Measurements from ENCODE around the gene IGLON5. TPM values are rescaled to one million over a fixed set of nuclear protein-coding genes. Genes with fewer than 3 reads are reported as not detected.
A peak's percentile ranks its signal among the peaks of the same experiment; 100 is the strongest.

The IGLON5 gene
- 44.8 and 44.9 TPM in 2 replicates for total RNA-seq
- long read RNA-seq = 0 reads

DNA sequence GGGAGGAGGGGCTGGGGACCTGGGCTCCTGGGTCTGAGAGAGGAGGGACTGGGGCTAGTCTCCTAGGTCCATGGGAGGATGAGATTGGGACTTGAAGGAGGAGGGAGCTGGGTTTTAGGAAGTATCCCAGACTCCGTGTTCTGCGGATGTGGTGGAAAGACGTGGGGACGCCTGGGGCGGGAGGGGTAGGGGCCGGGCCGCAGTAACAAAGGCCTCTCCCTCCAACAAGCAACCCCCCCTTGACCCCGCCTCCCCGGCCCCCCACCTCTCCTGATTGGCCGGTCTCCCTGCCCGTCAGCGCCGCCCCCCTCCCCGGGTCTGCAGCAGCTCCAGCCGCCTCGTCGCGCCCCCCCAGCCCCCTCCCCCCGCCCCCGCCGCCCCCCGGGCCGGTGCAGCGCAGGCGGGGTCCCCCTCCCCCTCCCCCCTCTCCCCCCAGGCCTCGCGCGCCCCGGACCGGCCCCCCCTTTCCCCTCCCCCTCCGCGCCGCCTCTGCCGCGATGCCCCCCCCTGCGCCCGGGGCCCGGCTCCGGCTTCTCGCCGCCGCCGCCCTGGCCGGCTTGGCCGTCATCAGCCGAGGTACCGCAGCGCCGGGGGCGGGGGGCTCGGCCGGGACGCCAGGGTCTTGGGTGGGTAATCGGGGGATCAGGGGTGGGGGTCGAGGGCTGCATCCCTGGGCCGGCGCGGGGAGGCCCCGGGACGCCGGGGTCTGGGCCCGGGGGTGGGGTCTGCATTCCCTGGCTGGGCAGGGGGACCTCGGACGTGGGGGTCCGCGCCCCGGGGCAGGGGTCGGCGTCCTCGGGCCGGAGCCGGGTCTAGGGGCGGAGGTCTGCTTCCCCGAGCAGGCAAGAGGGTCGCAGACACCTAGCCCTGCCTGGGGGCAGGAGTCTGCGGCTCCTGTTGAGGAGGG, at the start of gene IGLON5:
TSS of gene IGLON5 (plus strand) at position 294 of the 907 bp plus-strand sequence. CDS start at position 498, 204 bp downstream.
- H3K27ac Mint-ChIP-seq = peak within 1 kb of the TSS; percentile 89
- H3K9me3 Mint-ChIP-seq (ENCODE audit: low read depth) = peaks cover 8% of the 10 kb centered on the region
- peaks cover 5% of the 10 kb centered on the region for H3K36me3 Mint-ChIP-seq (ENCODE audit: insufficient read depth)
- TF ChIP-seq, protein P1, sequence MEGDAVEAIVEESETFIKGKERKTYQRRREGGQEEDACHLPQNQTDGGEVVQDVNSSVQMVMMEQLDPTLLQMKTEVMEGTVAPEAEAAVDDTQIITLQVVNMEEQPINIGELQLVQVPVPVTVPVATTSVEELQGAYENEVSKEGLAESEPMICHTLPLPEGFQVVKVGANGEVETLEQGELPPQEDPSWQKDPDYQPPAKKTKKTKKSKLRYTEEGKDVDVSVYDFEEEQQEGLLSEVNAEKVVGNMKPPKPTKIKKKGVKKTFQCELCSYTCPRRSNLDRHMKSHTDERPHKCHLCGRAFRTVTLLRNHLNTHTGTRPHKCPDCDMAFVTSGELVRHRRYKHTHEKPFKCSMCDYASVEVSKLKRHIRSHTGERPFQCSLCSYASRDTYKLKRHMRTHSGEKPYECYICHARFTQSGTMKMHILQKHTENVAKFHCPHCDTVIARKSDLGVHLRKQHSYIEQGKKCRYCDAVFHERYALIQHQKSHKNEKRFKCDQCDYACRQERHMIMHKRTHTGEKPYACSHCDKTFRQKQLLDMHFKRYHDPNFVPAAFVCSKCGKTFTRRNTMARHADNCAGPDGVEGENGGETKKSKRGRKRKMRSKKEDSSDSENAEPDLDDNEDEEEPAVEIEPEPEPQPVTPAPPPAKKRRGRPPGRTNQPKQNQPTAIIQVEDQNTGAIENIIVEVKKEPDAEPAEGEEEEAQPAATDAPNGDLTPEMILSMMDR (IDR thresholded peaks at IDR 0.05; ENCODE audit: unreplicated experiment) = no peak
- H3K4me1 Mint-ChIP-seq (ENCODE audit: low read depth) = peaks cover 12% of the 10 kb centered on the region
- H3K4me3 Mint-ChIP-seq (ENCODE audit: low read depth) = peak within 1 kb of the TSS; percentile 83
- DNase-seq (ENCODE audit: low spot score, unreplicated experiment) = peak; percentile 38
- peaks cover 3% of the 10 kb centered on the region for H3K27me3 Mint-ChIP-seq

DNA sequence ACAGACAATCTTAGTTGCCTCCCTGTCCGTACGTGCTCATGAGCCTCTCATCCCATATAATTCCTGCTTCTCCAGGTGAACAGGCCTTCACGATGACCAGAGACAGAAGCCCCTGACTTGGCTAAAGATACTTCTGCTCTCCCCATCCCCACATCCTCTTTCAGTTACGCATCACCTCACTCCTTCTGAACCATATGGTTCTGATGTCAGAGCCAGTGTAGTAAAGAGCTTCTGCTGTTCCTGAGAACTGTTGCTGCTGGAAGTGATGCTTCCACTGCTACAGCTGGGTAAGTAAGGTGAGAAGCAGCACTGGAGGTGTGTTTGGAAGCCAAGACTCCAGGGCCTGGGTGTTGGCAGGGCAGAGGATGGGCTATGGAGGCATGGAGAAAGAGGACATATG, 47.6 kb upstream of the IGLON5 start:
- H3K36me3 Mint-ChIP-seq (ENCODE audit: insufficient read depth) = no peaks in the 10 kb centered on the region
- no peaks in the 10 kb centered on the region for H3K9me3 Mint-ChIP-seq (ENCODE audit: low read depth)
- no peaks in the 10 kb centered on the region for H3K4me1 Mint-ChIP-seq (ENCODE audit: low read depth)
- peaks cover 3% of the 10 kb centered on the region for H3K27me3 Mint-ChIP-seq
- no peak for DNase-seq (ENCODE audit: low spot score, unreplicated experiment)
- H3K4me3 Mint-ChIP-seq (ENCODE audit: low read depth) = no peak overlapping the region
- TF ChIP-seq, protein P1 (IDR thresholded peaks at IDR 0.05; ENCODE audit: unreplicated experiment) = no peak
- H3K27ac Mint-ChIP-seq = no peak overlapping the region

DNA sequence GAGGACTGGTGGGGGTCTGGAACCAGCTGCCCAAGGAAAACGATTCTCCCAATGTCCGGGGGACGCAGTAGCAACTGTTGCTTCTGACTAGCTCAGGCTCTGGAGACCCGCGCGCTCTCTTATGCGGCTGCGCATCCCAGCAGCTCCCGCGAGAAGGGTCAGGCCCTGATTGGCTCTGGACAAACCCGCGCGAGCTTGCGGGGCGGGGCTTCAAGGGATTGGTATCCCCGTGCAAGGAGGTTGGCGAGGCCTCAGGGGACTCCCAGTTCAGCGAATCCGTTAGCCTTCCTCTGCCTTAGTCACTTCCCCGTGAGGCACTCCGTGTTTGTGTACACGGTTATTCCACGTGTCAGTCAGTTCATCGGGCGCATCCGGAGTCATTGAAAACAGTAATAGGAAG, 40.4 kb upstream of the IGLON5 start:
- Mint-ChIP-seq H3K36me3 (ENCODE audit: insufficient read depth) (no peaks in the 10 kb centered on the region), H3K27me3 (peaks cover 10% of the 10 kb centered on the region), H3K27ac (no peak overlapping the region), H3K4me3 (ENCODE audit: low read depth) (no peak overlapping the region), H3K9me3 (ENCODE audit: low read depth) (no peaks in the 10 kb centered on the region), H3K4me1 (ENCODE audit: low read depth) (no peaks in the 10 kb centered on the region)
- no peak for DNase-seq (ENCODE audit: low spot score, unreplicated experiment)
- TF ChIP-seq, protein P1 (IDR thresholded peaks at IDR 0.05; ENCODE audit: unreplicated experiment) = no peak

DNA sequence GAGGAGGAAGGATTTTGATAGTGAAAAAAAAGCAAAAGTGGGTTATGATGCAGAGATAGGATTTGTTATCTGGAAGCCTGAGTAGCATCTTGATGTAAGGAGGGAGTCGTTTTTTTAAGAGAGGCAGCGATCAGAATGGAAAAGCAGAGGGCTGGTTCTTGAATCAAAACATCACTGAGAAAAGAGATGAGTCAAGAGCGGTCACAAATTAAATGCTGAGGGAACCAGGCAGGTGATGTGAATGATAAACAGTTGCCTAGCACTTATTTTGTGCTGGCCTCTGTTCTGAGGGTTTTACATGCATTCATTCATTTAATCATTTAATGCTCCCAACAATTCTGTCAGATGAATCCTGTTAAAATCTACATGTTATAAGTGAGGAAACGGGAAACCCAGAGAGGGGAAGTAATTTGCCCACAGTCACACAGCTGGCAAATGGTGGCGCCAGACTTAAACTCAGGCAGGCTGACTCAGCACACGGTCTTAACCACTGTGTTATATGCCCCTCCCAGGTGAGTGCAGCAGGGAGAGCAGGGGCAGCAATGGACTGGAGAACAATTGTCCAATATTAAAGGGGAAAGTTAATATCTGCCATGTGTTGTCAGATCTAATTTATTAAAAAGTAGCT, 39.1 kb upstream of the IGLON5 start:
- Mint-ChIP-seq H3K4me1 (ENCODE audit: low read depth) (no peaks in the 10 kb centered on the region), H3K36me3 (ENCODE audit: insufficient read depth) (no peaks in the 10 kb centered on the region)

More for the DNA sequence above, 39.1 kb upstream of the IGLON5 start:
- TF ChIP-seq, protein P1 (IDR thresholded peaks at IDR 0.05; ENCODE audit: unreplicated experiment) = no peak
- DNase-seq (ENCODE audit: low spot score, unreplicated experiment) = no peak
- Mint-ChIP-seq H3K27ac (no peak overlapping the region), H3K4me3 (ENCODE audit: low read depth) (no peak overlapping the region), H3K9me3 (ENCODE audit: low read depth) (no peaks in the 10 kb centered on the region), H3K27me3 (peaks cover 10% of the 10 kb centered on the region)
